HCT116 (cell line): ENCODE results near the gene FBXO31. TPM values are rescaled to one million over a fixed set of nuclear protein-coding genes. Genes with fewer than 3 reads are reported as not detected.

Experiments used
- ATAC-seq: fragments of 200-7000 bp; cut with Tn5 transposase; 2 replicates; pipeline ENCODE4 v1.9.1; 2020; ENCODE audit warnings: mild to moderate bottlenecking, moderate library complexity
- BruUV-seq: library from RNA; stranded (reverse); fragments of 400-500 nt; replicated peaks from 2 replicates; lab custom pipeline; 2021; lab: Mats Ljungman, UMichigan
- CTCF ChIA-PET: fragments of 300-600 bp; sonication (Branson Sonifier 250); formaldehyde crosslinking; loops from one replicate; lab custom pipeline; 2021; ENCODE audit warnings: antibody characterized with exemption; lab: Charles Lee
- POLR2A ChIA-PET: fragments of 300-600, 350-600 bp; sonication (Branson Sonifier 250); formaldehyde crosslinking; loops from one replicate; lab custom pipeline; 2021; ENCODE audit warnings: antibody characterized with exemption; lab: Charles Lee
- RAD21 ChIA-PET, 2 experiments: fragments of 300-600 bp; sonication (Branson Sonifier 250); formaldehyde crosslinking; loops; one replicate each; lab custom pipeline; 2023; ENCODE audit warnings: low total read pairs in 2 of 2; ENCODE audit not compliant: uncharacterized antibody in 2 of 2, unreplicated experiment in 2 of 2, low non-redundant PET in 1 of 2; lab: Charles Lee
- DNase-seq: peaks from one replicate; pipeline ENCODE4 v3.0.0-alpha.2; 2010; ENCODE audit warnings: low read depth, low spot score
- H2AFZ ChIP-seq: fragments of 200-600 bp; shearing (Covaris generic), sonication (generic); 2 replicates; pipeline ENCODE4 v1.6.1; 2017; ENCODE audit warnings: low read depth, mixed run types, mixed read lengths, antibody characterized with exemption, low read length; ENCODE audit not compliant: poor library complexity, severe bottlenecking
- H3K27ac ChIP-seq: 2 replicates; pipeline ENCODE4 v1.5.1; 2012; ENCODE audit warnings: low read depth, low read length
- H3K27me3 ChIP-seq: fragments of 200-600 bp; sonication (generic); 2 replicates; pipeline ENCODE4 v1.6.1; 2016; ENCODE audit warnings: mixed run types, low read length, mixed read lengths; ENCODE audit not compliant: insufficient read depth
- H3K36me3 ChIP-seq, 2 experiments: fragments of 200-500 bp in 1 of 2; fragments of 200-600 bp in 1 of 2; sonication (Bioruptor generic) in 1 of 2; sonication (generic) in 1 of 2; 2 replicates each; pipeline versions ENCODE4 v1.5.1 to v1.6.1; 2014 to 2016; ENCODE audit warnings: low read length in 2 of 2, inconsistent platforms in 1 of 2, mixed read lengths in 1 of 2, mixed run types in 1 of 2; ENCODE audit not compliant: insufficient read depth in 2 of 2, control insufficient read depth in 1 of 2
- H3K4me1 ChIP-seq, 2 experiments: fragments of 200-600 bp in 1 of 2; sonication (generic) in 1 of 2; 2 replicates each; pipeline versions ENCODE4 v1.5.1 to v1.6.1; 2012 to 2017; ENCODE audit warnings: low read length in 2 of 2, inconsistent platforms in 1 of 2, mild to moderate bottlenecking in 1 of 2, mixed read lengths in 1 of 2, mixed run types in 1 of 2, moderate library complexity in 1 of 2; ENCODE audit not compliant: insufficient read depth in 2 of 2, control insufficient read depth in 1 of 2
- H3K4me2 ChIP-seq: fragments of 200-600 bp; sonication (generic); 2 replicates; pipeline ENCODE4 v1.6.1; 2017; ENCODE audit warnings: mixed run types, low read length, mixed read lengths
- H3K4me3 ChIP-seq, 2 experiments: fragments of 200-600 bp in 1 of 2; sonication (generic) in 1 of 2; replicated peaks in 1 of 2; 2 replicates each; pipeline ENCODE4 v1.5.1; 2011 to 2016; ENCODE audit warnings: low read length in 2 of 2, control low read depth in 1 of 2, low read depth in 1 of 2, mild to moderate bottlenecking in 1 of 2, mixed read lengths in 1 of 2, mixed run types in 1 of 2
- H3K79me2 ChIP-seq: fragments of 200-600 bp; sonication (generic); 2 replicates; pipeline ENCODE4 v1.6.1; 2017; ENCODE audit warnings: mild to moderate bottlenecking, mixed run types, low read length, moderate library complexity, mixed read lengths; ENCODE audit not compliant: insufficient read depth
- H3K9ac ChIP-seq: fragments of 200-600 bp; sonication (generic); 2 replicates; pipeline ENCODE4 v1.6.1; 2016; ENCODE audit warnings: low read length, mixed read lengths
- H3K9me2 ChIP-seq: fragments of 200-600 bp; sonication (generic), shearing (Covaris generic); 2 replicates; pipeline ENCODE4 v1.6.1; 2017; ENCODE audit warnings: mixed run types, mild to moderate bottlenecking, moderate library complexity; ENCODE audit not compliant: insufficient read depth
- H3K9me3 ChIP-seq, 2 experiments: fragments of 200-500 bp in 1 of 2; fragments of 200-600 bp in 1 of 2; sonication (Bioruptor generic) in 1 of 2; sonication (generic) in 1 of 2; 2 replicates each; pipeline ENCODE4 v1.6.1; 2014 to 2017; ENCODE audit warnings: low read length in 2 of 2, mixed read lengths in 2 of 2, inconsistent platforms in 1 of 2, low read depth in 1 of 2, mild to moderate bottlenecking in 1 of 2, mixed run types in 1 of 2, moderate library complexity in 1 of 2; ENCODE audit not compliant: control insufficient read depth in 1 of 2, insufficient read depth in 1 of 2
- H4K20me1 ChIP-seq: fragments of 200-600 bp; sonication (generic), shearing (Covaris generic); 2 replicates; pipeline ENCODE4 v1.6.1; 2017; ENCODE audit warnings: mixed run types, mild to moderate bottlenecking, moderate library complexity; ENCODE audit not compliant: insufficient read depth
- ELF1 ChIP-seq: IDR thresholded peaks from 2 replicates; pipeline ENCODE4 v1.6.1; 2012; ENCODE audit warnings: low read depth, borderline replicate concordance
- EZH2 ChIP-seq: fragments of 200-600 bp; sonication (generic); IDR thresholded peaks from 2 replicates; pipeline ENCODE4 v1.6.1; 2017; ENCODE audit warnings: antibody characterized with exemption, mixed run types
- EZH2phosphoT487 ChIP-seq: fragments of 200-600 bp; IDR thresholded peaks from 2 replicates; pipeline ENCODE4 v1.6.1; 2018; ENCODE audit warnings: antibody characterized with exemption, borderline replicate concordance
- FOSL1 ChIP-seq: IDR thresholded peaks from 2 replicates; pipeline ENCODE4 v1.6.1; 2012; ENCODE audit warnings: low read depth
- JUND ChIP-seq: IDR thresholded peaks from 2 replicates; pipeline ENCODE4 v1.6.1; 2012
- POLR2AphosphoS5 ChIP-seq: IDR thresholded peaks from 2 replicates; pipeline ENCODE4 v1.6.1; 2011; ENCODE audit warnings: mild to moderate bottlenecking, low read depth, low read length, moderate library complexity
- SIN3A ChIP-seq: IDR thresholded peaks from 2 replicates; pipeline ENCODE4 v1.6.1; 2012; ENCODE audit warnings: low read depth
- TCF7L2 ChIP-seq: IDR thresholded peaks from 2 replicates; pipeline ENCODE4 v1.7.0; 2011; ENCODE audit warnings: borderline replicate concordance, inconsistent platforms; ENCODE audit not compliant: insufficient read depth, insufficient read length; ENCODE audit errors: extremely low read depth
- intact Hi-C: fragments of 100-400 bp; cut with micrococcal nuclease; formaldehyde crosslinking; loops from 2 replicates; pipeline ENCODE4 v1.10.0; 2022
- total RNA-seq: library from RNA; stranded (reverse); gene quantifications from one replicate; pipeline ENCODE4 v1.2.1, GENCODE V29; 2021; ENCODE audit not compliant: unreplicated experiment
- TF ChIP-seq, protein P1 (sequence below): IDR thresholded peaks from 2 replicates; pipeline ENCODE4 v1.6.1; 2012; ENCODE audit warnings: low read depth
- TF ChIP-seq, protein P2 (sequence below): IDR thresholded peaks from 2 replicates; pipeline ENCODE4 v1.6.1; 2012

Gene FBXO31
- total RNA-seq, 1 experiment from 2014 or later, result 52.1 TPM

GRCh38 chr16:87404764-87405625 is 21.4 kb upstream of the FBXO31 start:
- ATAC-seq (no peak), DNase-seq (no peak)
- RAD21 ChIA-PET, result no interaction called here
- H3K4me2 ChIP-seq, result no peak overlapping the region
- peaks cover 25% of the 10 kb centered on the region for H4K20me1 ChIP-seq
- intact Hi-C loops, result loop anchor here (5.0 kb wide), 1 partner anchor 52 kb away; no protein-coding TSS in a partner anchor
- H3K4me3 ChIP-seq, result no peak overlapping the region
- peaks cover 10 to 14% of the 10 kb centered on the region in 2 experiments for H3K36me3 ChIP-seq
- H3K79me2 ChIP-seq, result no peaks in the 10 kb centered on the region
- POLR2A ChIA-PET, result interaction anchor here (1.2 to 1.9 kb wide), 3 partner anchors 10 to 17 kb away, joined by 4 to 8 read pairs (median 5); partner anchors contain the start of gene MAP1LC3B
- TF ChIP-seq, protein P1, sequence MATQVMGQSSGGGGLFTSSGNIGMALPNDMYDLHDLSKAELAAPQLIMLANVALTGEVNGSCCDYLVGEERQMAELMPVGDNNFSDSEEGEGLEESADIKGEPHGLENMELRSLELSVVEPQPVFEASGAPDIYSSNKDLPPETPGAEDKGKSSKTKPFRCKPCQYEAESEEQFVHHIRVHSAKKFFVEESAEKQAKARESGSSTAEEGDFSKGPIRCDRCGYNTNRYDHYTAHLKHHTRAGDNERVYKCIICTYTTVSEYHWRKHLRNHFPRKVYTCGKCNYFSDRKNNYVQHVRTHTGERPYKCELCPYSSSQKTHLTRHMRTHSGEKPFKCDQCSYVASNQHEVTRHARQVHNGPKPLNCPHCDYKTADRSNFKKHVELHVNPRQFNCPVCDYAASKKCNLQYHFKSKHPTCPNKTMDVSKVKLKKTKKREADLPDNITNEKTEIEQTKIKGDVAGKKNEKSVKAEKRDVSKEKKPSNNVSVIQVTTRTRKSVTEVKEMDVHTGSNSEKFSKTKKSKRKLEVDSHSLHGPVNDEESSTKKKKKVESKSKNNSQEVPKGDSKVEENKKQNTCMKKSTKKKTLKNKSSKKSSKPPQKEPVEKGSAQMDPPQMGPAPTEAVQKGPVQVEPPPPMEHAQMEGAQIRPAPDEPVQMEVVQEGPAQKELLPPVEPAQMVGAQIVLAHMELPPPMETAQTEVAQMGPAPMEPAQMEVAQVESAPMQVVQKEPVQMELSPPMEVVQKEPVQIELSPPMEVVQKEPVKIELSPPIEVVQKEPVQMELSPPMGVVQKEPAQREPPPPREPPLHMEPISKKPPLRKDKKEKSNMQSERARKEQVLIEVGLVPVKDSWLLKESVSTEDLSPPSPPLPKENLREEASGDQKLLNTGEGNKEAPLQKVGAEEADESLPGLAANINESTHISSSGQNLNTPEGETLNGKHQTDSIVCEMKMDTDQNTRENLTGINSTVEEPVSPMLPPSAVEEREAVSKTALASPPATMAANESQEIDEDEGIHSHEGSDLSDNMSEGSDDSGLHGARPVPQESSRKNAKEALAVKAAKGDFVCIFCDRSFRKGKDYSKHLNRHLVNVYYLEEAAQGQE, result no peak
- peak; percentile 71 for TF ChIP-seq POLR2AphosphoS5
- peak; percentile 41; the same call in 1 of the 2 replicates for TF ChIP-seq JUND
- no peak for TF ChIP-seq EZH2
- no peak for TF ChIP-seq EZH2phosphoT487
- no peak for TF ChIP-seq TCF7L2
- TF ChIP-seq ELF1, result no peak
- no peak for TF ChIP-seq FOSL1
- TF ChIP-seq SIN3A, result 0 out of 2 replicates have a peak, but pooled peaks have one; percentile 35
- TF ChIP-seq, protein P2, sequence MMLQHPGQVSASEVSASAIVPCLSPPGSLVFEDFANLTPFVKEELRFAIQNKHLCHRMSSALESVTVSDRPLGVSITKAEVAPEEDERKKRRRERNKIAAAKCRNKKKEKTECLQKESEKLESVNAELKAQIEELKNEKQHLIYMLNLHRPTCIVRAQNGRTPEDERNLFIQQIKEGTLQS, result no peak
- H3K27me3 ChIP-seq, result no peaks in the 10 kb centered on the region
- no TSS peak for BruUV-seq
- H3K9ac ChIP-seq, result no peak overlapping the region
- no peaks in the 10 kb centered on the region for H3K9me2 ChIP-seq
- no peaks in the 10 kb centered on the region for H3K9me3 ChIP-seq
- peaks cover 24 to 42% of the 10 kb centered on the region in 2 experiments for H3K4me1 ChIP-seq
- no peak overlapping the region for H3K27ac ChIP-seq
- no peak overlapping the region for H2AFZ ChIP-seq
- CTCF ChIA-PET, result interaction anchor here (1.0 to 1.7 kb wide), 3 partner anchors 11 to 231 kb away, joined by 3 to 6 read pairs (median 4); no protein-coding TSS in a partner anchor
